H1 (cell line): Measurements from ENCODE around the gene ZBED1. TPM values are rescaled to one million over a fixed set of nuclear protein-coding genes. Genes with fewer than 3 reads are reported as not detected.
A peak's percentile ranks its signal among the peaks of the same experiment; 100 is the strongest.

Experiments
- CTCF ChIA-PET: fragments of 300-600 bp; sonication (Branson Sonifier 250); formaldehyde crosslinking; loops from one replicate; lab custom pipeline; 2021; ENCODE audit not compliant: partially characterized antibody; lab: Charles Lee
- POLR2A ChIA-PET: fragments of 300-600 bp; sonication (Branson Sonifier 250); formaldehyde crosslinking; loops from one replicate; lab custom pipeline; 2021; ENCODE audit warnings: inconsistent platforms; ENCODE audit not compliant: partially characterized antibody; lab: Charles Lee
- DNase-seq, 2 experiments: peaks; one replicate each; pipeline versions ENCODE4 v3.0.0 to v3.0.0-alpha.2; 2010 to 2022; ENCODE audit warnings: low spot score in 2 of 2, low read depth in 1 of 2, mixed read lengths in 1 of 2
- FAIRE-seq: peaks from 2 replicates; lab custom pipeline; 2011; peaks lifted over from hg19 to GRCh38; lab: Jason Lieb, UNC
- H2AFZ ChIP-seq: 2 replicates; pipeline ENCODE4 v1.8.1; 2012; ENCODE audit warnings: low read length, inconsistent platforms
- H2AK5ac ChIP-seq: 2 replicates; pipeline ENCODE4 v1.6.1; 2013; ENCODE audit warnings: low read depth, low read length
- H2BK120ac ChIP-seq: replicated peaks from 2 replicates; pipeline ENCODE3; 2013; ENCODE audit warnings: low read depth, low read length, inconsistent platforms
- H2BK12ac ChIP-seq: 2 replicates; pipeline ENCODE4 v1.6.1; 2013; ENCODE audit warnings: low read depth, low read length
- H2BK15ac ChIP-seq: 2 replicates; pipeline ENCODE4 v1.6.1; 2013; ENCODE audit warnings: low read length
- H2BK20ac ChIP-seq: 2 replicates; pipeline ENCODE4 v1.6.1; 2013; ENCODE audit warnings: low read length
- H2BK5ac ChIP-seq: 2 replicates; pipeline ENCODE4 v1.6.1; 2013; ENCODE audit warnings: low read depth, low read length
- H3K14ac ChIP-seq: 2 replicates; pipeline ENCODE4 v1.6.1; 2013; ENCODE audit warnings: inconsistent platforms; ENCODE audit not compliant: insufficient read length
- H3K18ac ChIP-seq: 2 replicates; pipeline ENCODE4 v1.6.1; 2013; ENCODE audit warnings: low read length; ENCODE audit errors: extremely low read depth
- H3K23ac ChIP-seq: 2 replicates; pipeline ENCODE4 v1.6.1; 2013; ENCODE audit warnings: inconsistent platforms; ENCODE audit not compliant: insufficient read length
- H3K23me2 ChIP-seq: 2 replicates; pipeline ENCODE4 v1.6.1; 2013; ENCODE audit warnings: low read depth, low read length
- H3K27ac ChIP-seq: 2 replicates; pipeline ENCODE4 v1.6.1; 2011; ENCODE audit warnings: low read depth, low read length, inconsistent platforms
- H3K27me3 ChIP-seq, 4 experiments: replicated peaks in 1 of 4; 1 replicate in 1 of 4; 2 replicates in 3 of 4; pipeline versions ENCODE4 v1.6.1 to v1.8.1; 2011 to 2013; ENCODE audit warnings: low read length in 3 of 4, mild to moderate bottlenecking in 3 of 4, inconsistent platforms in 2 of 4, mixed read lengths in 2 of 4, moderate library complexity in 1 of 4; ENCODE audit not compliant: control insufficient read depth in 3 of 4, insufficient read depth in 3 of 4; ENCODE audit errors: extremely low read depth in 1 of 4
- H3K36me3 ChIP-seq, 4 experiments: 2 replicates each; pipeline versions ENCODE4 v1.6.1 to v1.8.1; 2011 to 2013; ENCODE audit warnings: mild to moderate bottlenecking in 4 of 4, low read length in 3 of 4, moderate library complexity in 2 of 4, control low read depth in 1 of 4, inconsistent platforms in 1 of 4; ENCODE audit not compliant: insufficient read depth in 4 of 4, control insufficient read depth in 2 of 4
- H3K4ac ChIP-seq: replicated peaks from 2 replicates; pipeline ENCODE3; 2013; ENCODE audit warnings: low read length, low read depth, mixed read lengths, inconsistent platforms; ENCODE audit not compliant: insufficient read length
- H3K4me1 ChIP-seq, 4 experiments: replicated peaks in 1 of 4; 1 replicate in 1 of 4; 2 replicates in 3 of 4; pipeline versions ENCODE4 v1.6.1 to v1.8.1; 2011 to 2013; ENCODE audit warnings: low read length in 3 of 4, inconsistent platforms in 2 of 4, mixed read lengths in 1 of 4; ENCODE audit not compliant: insufficient read depth in 4 of 4, control insufficient read depth in 3 of 4
- H3K4me2 ChIP-seq, 2 experiments: 2 replicates each; pipeline versions ENCODE4 v1.6.1 to v1.8.1; 2011 to 2013; ENCODE audit warnings: low read depth in 2 of 2, low read length in 2 of 2, control low read depth in 1 of 2, inconsistent platforms in 1 of 2, mild to moderate bottlenecking in 1 of 2; ENCODE audit not compliant: insufficient read depth in 1 of 2
- H3K4me3 ChIP-seq, 4 experiments: fragments of 200-600, 300-600 bp in 1 of 4; sonication (generic), shearing (Covaris generic), sonication (Bioruptor Twin) in 1 of 4; 2 replicates each; pipeline versions ENCODE4 v1.5.1 to v1.8.1; 2011 to 2016; ENCODE audit warnings: low read length in 4 of 4, low read depth in 3 of 4, control low read depth in 2 of 4, inconsistent platforms in 2 of 4, mild to moderate bottlenecking in 2 of 4, mixed read lengths in 1 of 4, moderate library complexity in 1 of 4; ENCODE audit not compliant: insufficient read depth in 2 of 4; ENCODE audit errors: extremely low read depth in 1 of 4
- H3K56ac ChIP-seq: replicated peaks from 2 replicates; pipeline ENCODE3; 2013; ENCODE audit warnings: low read depth, mild to moderate bottlenecking, mixed read lengths, low read length, inconsistent platforms; ENCODE audit not compliant: insufficient read length
- H3K79me1 ChIP-seq: 2 replicates; pipeline ENCODE4 v1.6.1; 2013; ENCODE audit warnings: low read depth, low read length, control low read depth
- H3K79me2 ChIP-seq, 2 experiments: 2 replicates each; pipeline versions ENCODE4 v1.6.1 to v1.8.1; 2012 to 2013; ENCODE audit warnings: low read length in 2 of 2, mild to moderate bottlenecking in 2 of 2, inconsistent platforms in 1 of 2; ENCODE audit not compliant: insufficient read depth in 2 of 2, control insufficient read depth in 1 of 2
- H3K9ac ChIP-seq, 4 experiments: replicated peaks in 1 of 4; 1 replicate in 1 of 4; 2 replicates in 3 of 4; pipeline versions ENCODE4 v1.6.1 to v1.8.1; 2011 to 2013; ENCODE audit warnings: low read depth in 3 of 4, low read length in 3 of 4, control low read depth in 2 of 4, mild to moderate bottlenecking in 2 of 4, moderate library complexity in 2 of 4, inconsistent platforms in 1 of 4; ENCODE audit errors: extremely low read depth in 1 of 4
- H3K9me3 ChIP-seq, 2 experiments: 2 replicates each; pipeline versions ENCODE4 v1.6.1 to v1.8.1; 2012 to 2013; ENCODE audit warnings: mild to moderate bottlenecking in 2 of 2, moderate library complexity in 2 of 2, control low read depth in 1 of 2, inconsistent platforms in 1 of 2, low read depth in 1 of 2, low read length in 1 of 2, mixed read lengths in 1 of 2; ENCODE audit not compliant: insufficient read depth in 2 of 2
- H4K20me1 ChIP-seq, 2 experiments: replicated peaks in 1 of 2; 2 replicates each; pipeline versions ENCODE3 to v1.8.1; 2011 to 2013; ENCODE audit warnings: inconsistent platforms in 2 of 2, low read length in 2 of 2, mild to moderate bottlenecking in 1 of 2; ENCODE audit not compliant: insufficient read depth in 2 of 2, control insufficient read depth in 1 of 2
- H4K5ac ChIP-seq: 2 replicates; pipeline ENCODE4 v1.6.1; 2013; ENCODE audit warnings: low read length, low read depth, mixed read lengths, inconsistent platforms; ENCODE audit not compliant: insufficient read length
- H4K8ac ChIP-seq: 2 replicates; pipeline ENCODE4 v1.8.0; 2013; ENCODE audit warnings: mild to moderate bottlenecking, moderate library complexity, low read length, inconsistent platforms; ENCODE audit not compliant: insufficient read depth; ENCODE audit errors: extremely low read depth
- H4K91ac ChIP-seq: replicated peaks from 2 replicates; pipeline ENCODE3; 2013; ENCODE audit warnings: low read length, mixed read lengths, inconsistent platforms; ENCODE audit not compliant: insufficient read length
- BCL11A ChIP-seq, 2 experiments: IDR thresholded peaks; one replicate each; pipeline ENCODE4 v1.6.1; 2011; ENCODE audit warnings: low read depth in 2 of 2, low read length in 2 of 2, mild to moderate bottlenecking in 2 of 2
- FOSL1 ChIP-seq: IDR thresholded peaks from 2 replicates; pipeline ENCODE4 v1.6.1; 2011; ENCODE audit warnings: mild to moderate bottlenecking, low read depth, low read length, moderate library complexity; ENCODE audit not compliant: insufficient read depth
- GTF2F1 ChIP-seq: IDR thresholded peaks from 2 replicates; pipeline ENCODE4 v1.6.1; 2012; ENCODE audit warnings: low read depth, low read length, improper control_type of control experiment, borderline replicate concordance
- JUN ChIP-seq: IDR thresholded peaks from 2 replicates; pipeline ENCODE4 v1.6.1; 2011; ENCODE audit warnings: low read depth, mild to moderate bottlenecking, improper control_type of control experiment, low read length
- KDM4A ChIP-seq: IDR thresholded peaks from one replicate; pipeline ENCODE4 v1.7.1; 2012; ENCODE audit warnings: low read depth, mild to moderate bottlenecking, moderate library complexity, low read length, inconsistent platforms; ENCODE audit not compliant: severe bottlenecking
- KDM5A ChIP-seq: fragments of 200-600 bp; IDR thresholded peaks from 2 replicates; pipeline ENCODE4 v1.7.1; 2012; ENCODE audit warnings: mild to moderate bottlenecking, low read length, inconsistent platforms, mixed read lengths
- NRF1 ChIP-seq: IDR thresholded peaks from 2 replicates; pipeline ENCODE4 v1.6.1; 2011; ENCODE audit warnings: mild to moderate bottlenecking, low read depth, low read length, improper control_type of control experiment
- POLR2A ChIP-seq, 2 experiments: IDR thresholded peaks; 1 replicate in 1 of 2; 2 replicates in 1 of 2; pipeline ENCODE4 v1.6.1; 2011; ENCODE audit warnings: low read depth in 2 of 2, low read length in 2 of 2, mild to moderate bottlenecking in 2 of 2; ENCODE audit errors: control extremely low read depth in 1 of 2
- POLR2AphosphoS5 ChIP-seq: IDR thresholded peaks from 2 replicates; pipeline ENCODE4 v1.6.1; 2011; ENCODE audit warnings: low read depth, low read length
- RNF2 ChIP-seq: fragments of 200-900, 300-1000 bp; sonication (generic); IDR thresholded peaks from 2 replicates; pipeline ENCODE4 v1.7.1; 2016; ENCODE audit warnings: borderline replicate concordance, low read depth, mild to moderate bottlenecking, antibody characterized with exemption, low read length; ENCODE audit not compliant: poor library complexity, severe bottlenecking; ENCODE audit errors: missing control alignments
- SIN3A ChIP-seq, 2 experiments: IDR thresholded peaks in 1 of 2; conservative IDR thresholded peaks in 1 of 2; 2 replicates each; pipeline ENCODE4 v1.6.1; 2011 to 2012; ENCODE audit warnings: low read length in 2 of 2, improper control_type of control experiment in 1 of 2, low read depth in 1 of 2, mild to moderate bottlenecking in 1 of 2
- SP1 ChIP-seq: IDR thresholded peaks from 2 replicates; pipeline ENCODE4 v1.6.1; 2011; ENCODE audit warnings: low read depth, low read length
- TAF1 ChIP-seq: IDR thresholded peaks from 2 replicates; pipeline ENCODE4 v1.6.1; 2011; ENCODE audit warnings: mild to moderate bottlenecking, low read depth, low read length
- WGBS, 2 experiments: shearing (Covaris generic) in 1 of 2; methylation state at CpG; one replicate each; pipeline versions ENCODE4 v1.1.6 to v1.1.7; 2013 to 2015; ENCODE audit warnings: low lambda C conversion rate in 2 of 2, mixed read lengths in 2 of 2, inconsistent platforms in 1 of 2, low coverage in 1 of 2, missing lambda C conversion rate in 1 of 2; ENCODE audit not compliant: insufficient replicate concordance in 2 of 2, insufficient coverage in 1 of 2, insufficient read length in 1 of 2; ENCODE audit errors: extremely low coverage in 1 of 2, missing lambda C conversion rate in 1 of 2; 5-methylcytosine and 5-hydroxymethylcytosine counted together
- polyA plus RNA-seq, 7 experiments: library from polyadenylated mRNA; depleted of rRNA in 3 of 7; stranded (reverse) in 5 of 7; unstranded in 2 of 7; fragments of >200 nt in 5 of 7; fragments of 200-250 nt in 2 of 7; gene quantifications; 1 replicate in 5 of 7; 2 replicates in 1 of 7; 4 replicates in 1 of 7; pipeline versions ENCODE4 v1.2.1 to v1.2.3, GENCODE V29; 2011 to 2013; ENCODE audit warnings: missing spikeins in 2 of 7, mixed read lengths in 2 of 7
- total RNA-seq: library from RNA; stranded (reverse); fragmentation: NEBNext Ultra II Directional; extraction: Animal tissue kit (Norgen Biotek cat#: 25700); gene quantifications from 2 replicates; pipeline ENCODE4 v1.2.1, GENCODE V29; 2021

The ZBED1 gene
- total and polyA plus RNA-seq, 2 of the 8 experiments (the other 6 are each of a cell fraction or from before 2014, with no cell fraction given), result 28.5 to 45.8 TPM

DNA sequence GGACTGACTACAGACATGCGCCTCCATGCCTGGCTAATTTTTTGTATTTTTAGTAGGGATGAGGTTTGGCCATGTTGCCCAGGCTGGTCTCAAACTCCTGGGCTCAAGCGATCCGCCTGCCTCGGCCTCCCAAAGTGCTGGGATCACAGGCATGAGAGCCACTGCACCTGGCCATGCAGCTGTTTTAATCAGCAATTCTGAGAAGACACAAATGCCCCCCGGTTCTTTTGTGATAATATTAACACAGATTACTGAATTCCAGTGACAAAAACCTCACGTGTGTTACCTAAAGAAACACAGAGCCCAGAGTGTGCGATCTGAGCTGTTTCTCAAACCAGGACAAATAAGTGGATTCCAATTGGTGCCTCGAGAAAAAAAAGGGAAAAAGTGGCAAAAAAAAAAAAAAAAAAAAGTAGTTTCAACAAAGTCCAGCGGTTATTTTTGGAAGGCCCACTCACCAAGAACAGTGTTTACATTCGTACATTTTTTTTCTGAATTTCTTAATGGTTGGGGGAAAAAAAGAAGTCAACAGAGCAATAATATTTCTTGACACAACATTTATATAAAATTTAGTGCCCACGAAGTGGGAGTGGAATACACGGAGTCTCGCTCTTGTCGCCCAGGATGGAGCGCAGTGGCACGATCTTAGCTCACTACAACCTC is 17.2 kb downstream of the ZBED1 start:
- Histone ChIP-seq H2AFZ (no peak overlapping the region), H3K56ac (no peak overlapping the region), H3K9ac (no peak overlapping the region), H3K27me3 (no peaks in the 10 kb centered on the region), H2BK20ac (no peak overlapping the region), H2AK5ac (0 out of 2 replicates have a peak overlapping the region, but pooled peaks have one; percentile 68), H3K27ac (no peak overlapping the region), H3K23ac (no peak overlapping the region), H3K36me3 (peaks cover 6 to 26% (median 15%) of the 10 kb centered on the region in 4 experiments; a peak in 7 of 8 replicates), H3K4me3 (no peak overlapping the region), H3K79me2 (peaks cover 14 to 85% of the 10 kb centered on the region in 2 experiments), H2BK120ac (no peak overlapping the region), H4K5ac (no peak overlapping the region), H3K14ac (no peak overlapping the region), H3K23me2 (peaks cover 2% of the 10 kb centered on the region; the same call in 1 of the 2 replicates), H4K8ac (no peak overlapping the region), H4K20me1 (peaks cover 7 to 8% of the 10 kb centered on the region in 2 experiments), H3K4me2 (no peak overlapping the region; a peak in 1 of 4 replicates), H3K18ac (no peak overlapping the region), H3K79me1 (peaks cover 21% of the 10 kb centered on the region), H2BK12ac (0 out of 2 replicates have a peak overlapping the region, but pooled peaks have one; percentile 27), H3K9me3 (no peaks in the 10 kb centered on the region; a peak in 1 of 4 replicates), H2BK5ac (no peak overlapping the region), H4K91ac (no peak overlapping the region), H3K4me1 (peaks cover 5 to 13% (median 8%) of the 10 kb centered on the region in 4 experiments), H3K4ac (no peak overlapping the region), H2BK15ac (no peak overlapping the region)
- ChIA-PET CTCF (no interaction called here), POLR2A (no interaction called here)
- no peak for TF ChIP-seq JUN
- no peak for TF ChIP-seq KDM4A
- TF ChIP-seq POLR2A (IDR thresholded peaks at IDR 0.05; ENCODE audit: control extremely low read depth in 1 of 2, low read depth in 2 of 2, low read length in 2 of 2), result no peak
- no peak for TF ChIP-seq KDM5A
- TF ChIP-seq SIN3A (conservative IDR thresholded peaks at IDR 0.05 in 1 of 2, IDR thresholded peaks at IDR 0.05 in 1 of 2; ENCODE audit: low read depth in 1 of 2, low read length in 2 of 2), result no peak
- TF ChIP-seq POLR2AphosphoS5, result no peak
- TF ChIP-seq FOSL1, result no peak
- no peak for TF ChIP-seq SP1
- TF ChIP-seq TAF1, result no peak
- no peak for TF ChIP-seq NRF1
- TF ChIP-seq RNF2, result no peak
- TF ChIP-seq GTF2F1, result no peak
- no peak for TF ChIP-seq BCL11A (IDR thresholded peaks at IDR 0.05; ENCODE audit: low read depth in 2 of 2, low read length in 2 of 2)
- no peak for DNase-seq
- no peak for FAIRE-seq
- WGBS, 2 experiments, result 89% methylated on average over 15 of the region's 16 CpGs; no CpG with 5 or more reads in 1 of the 2 experiments
